Activated CD8-positive, alpha-beta memory T cell treated with anti-CD3 and anti-CD28 coated beads, Interleukin-2, amount 50 U/mL, for 24 hours (primary cell): ENCODE measurements around the gene WNT9A.
"Not testable (repeated sequence)": the region's sequence is repeated elsewhere in the genome, so short reads cannot be mapped to it uniquely, and the experiment has no call there.

Experiments used
- DNase-seq: peaks from one replicate; pipeline ENCODE4 v3.0.0-alpha.2; 2020; ENCODE audit errors: extremely low read depth

WNT9A gene

DNA sequence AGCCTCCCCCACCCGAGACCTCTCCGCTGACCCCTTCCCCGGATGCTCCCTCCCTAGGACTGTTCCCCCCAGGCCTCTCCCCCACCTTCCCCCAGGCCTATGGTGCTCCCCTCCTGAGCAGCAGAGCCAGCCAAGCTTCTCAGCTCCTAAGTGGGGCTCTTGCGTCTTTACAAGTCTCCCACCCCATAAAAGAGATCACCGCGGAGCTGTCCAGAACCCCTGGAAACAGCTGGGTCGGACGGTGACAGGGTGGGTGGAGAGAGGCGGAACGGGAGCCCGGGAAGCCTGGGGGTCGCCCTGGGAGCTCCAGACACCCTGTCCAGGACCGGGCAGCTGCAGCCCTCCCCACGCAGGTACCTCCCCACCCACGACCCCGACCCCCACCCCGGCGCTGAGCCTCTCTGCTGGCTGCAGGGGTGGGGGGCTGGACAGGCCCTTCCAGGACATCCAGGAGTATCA, 61.2 kb downstream of the WNT9A start:
- DNase-seq, result no peak

DNA sequence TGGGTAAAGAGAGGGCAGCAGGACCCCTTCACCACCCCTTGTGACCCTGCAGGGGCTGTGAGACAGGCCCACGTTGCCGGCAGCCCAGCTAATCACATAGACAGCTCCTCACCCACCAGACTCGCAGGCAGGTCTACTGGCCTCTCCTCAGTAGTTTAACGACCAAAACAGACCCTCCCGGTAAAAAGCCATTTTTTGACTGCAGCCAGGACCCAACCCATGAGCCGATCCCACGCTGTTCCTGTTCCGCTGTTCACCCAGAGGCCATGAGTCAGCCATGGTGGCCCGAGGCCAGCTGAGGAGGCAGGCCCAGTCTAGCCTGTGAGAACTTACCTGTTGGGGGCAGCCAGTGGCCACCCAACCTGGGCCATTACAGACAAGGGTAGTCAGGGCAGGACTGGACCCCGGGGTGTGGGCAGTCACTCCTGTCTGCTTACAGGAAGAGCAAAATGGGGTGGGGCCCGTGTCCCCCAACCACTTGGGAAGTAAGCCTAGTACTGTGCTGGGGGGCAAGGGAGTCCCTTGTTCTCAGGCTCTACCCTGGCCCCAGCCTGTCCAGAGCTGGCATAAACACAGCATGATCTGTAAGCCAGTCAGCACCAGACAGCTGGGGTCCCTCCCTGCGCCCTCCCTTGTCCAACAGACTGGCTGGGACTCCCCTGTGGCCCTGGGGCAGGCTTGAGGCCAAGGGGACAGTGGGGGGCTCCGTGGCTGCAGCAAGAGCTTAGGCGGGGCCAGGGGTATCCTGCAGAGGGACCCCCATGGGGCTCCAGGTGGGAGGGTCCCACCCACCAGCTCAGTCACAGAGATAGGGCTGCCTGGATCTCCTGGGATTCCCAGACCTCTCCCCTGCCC, 61.9 kb downstream of the WNT9A start:
- no peak for DNase-seq

DNA sequence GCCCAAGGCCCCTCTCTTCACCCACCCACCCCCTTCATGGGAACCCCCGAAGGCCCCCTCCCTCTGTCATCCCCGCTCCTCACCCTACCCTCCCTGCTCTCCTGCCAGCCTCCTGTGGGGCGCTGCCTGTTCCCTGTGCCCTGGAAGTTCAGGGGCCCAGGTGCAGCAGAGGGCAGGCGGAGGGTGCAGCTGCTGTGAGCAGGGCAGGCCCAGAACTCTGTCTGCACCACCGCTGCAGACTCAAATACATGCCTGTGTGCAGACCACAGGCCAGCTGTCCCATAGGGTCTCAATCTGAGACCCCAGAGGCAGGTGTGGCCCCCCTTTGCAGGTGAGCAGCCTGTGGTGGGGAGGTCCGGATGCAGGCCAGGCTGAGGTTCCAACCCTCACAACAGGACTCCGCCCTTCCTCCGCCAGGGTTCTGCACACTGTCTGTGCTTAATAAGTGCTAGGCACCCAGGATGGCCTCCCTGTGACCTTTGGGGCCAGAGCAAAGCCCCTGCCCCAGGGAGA, 62.5 kb downstream of the WNT9A start:
- no peak for DNase-seq

- DNase-seq, result no peak
Observed at GRCh38 chr1:227884370-227885134, 63.2 kb downstream of the WNT9A start.

DNA sequence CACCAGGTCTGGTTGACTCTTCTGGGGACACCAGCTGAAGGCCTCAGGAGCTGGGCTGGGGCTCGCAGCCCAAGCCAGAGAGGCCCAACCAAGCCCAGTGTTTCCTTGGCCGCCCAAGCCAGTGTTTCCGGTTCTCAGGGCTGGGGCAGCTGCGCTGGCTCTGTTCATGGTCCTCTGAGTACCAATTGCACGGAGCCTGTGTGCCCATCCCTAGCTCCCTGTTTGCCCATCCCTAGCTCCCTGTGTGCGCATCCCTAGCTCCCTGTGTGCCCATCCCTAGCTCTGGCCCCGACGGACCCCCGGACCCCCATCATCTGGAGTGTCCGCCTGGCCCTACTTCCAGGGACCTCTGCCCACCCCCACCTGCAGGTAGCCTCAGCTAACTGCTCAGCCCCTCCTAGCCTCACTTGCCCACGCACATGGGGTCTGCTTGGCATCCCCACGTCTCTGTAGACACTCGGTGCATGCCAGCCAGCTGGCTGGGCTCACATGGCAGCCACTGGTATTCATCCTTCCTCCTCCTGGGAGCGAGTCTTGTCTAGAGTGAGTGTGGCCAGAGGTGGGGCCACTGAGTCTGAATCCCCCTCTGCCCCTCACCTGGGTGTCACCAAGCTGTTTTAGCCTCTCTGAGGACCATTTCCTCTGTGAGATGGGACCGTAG, 64.0 kb downstream of the WNT9A start:
- DNase-seq, result no peak

GRCh38 chr1:227883073-227883520, 64.6 kb downstream of the WNT9A start:
- no peak for DNase-seq

DNA sequence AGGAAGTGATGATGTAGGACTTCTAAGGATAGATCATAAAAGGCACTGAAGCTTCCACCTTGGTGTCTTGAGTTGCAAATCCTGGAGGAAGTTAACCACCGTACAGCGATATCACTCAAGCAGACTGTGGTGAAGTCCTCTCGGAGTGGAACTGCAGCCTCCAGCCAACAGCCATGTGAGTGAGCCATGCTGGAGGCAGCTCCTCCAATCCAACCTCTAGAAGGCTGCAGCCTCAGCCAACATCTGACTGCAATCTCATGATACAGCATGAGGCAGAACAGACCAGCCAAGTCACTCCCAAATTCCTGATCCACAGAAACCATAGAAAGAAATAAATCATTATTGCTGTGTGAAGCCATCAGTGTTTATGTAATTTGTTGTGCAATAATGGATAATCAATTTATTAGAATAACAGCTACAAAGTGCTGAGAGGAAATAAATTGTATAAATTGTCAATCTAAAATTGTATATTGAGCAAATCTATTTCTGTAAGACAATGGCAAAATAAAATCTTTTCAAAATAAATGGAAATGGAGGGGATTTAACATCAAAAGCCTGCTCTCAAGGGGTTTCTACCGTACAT, 67.3 kb downstream of the WNT9A start:
- no peak for DNase-seq

GRCh38 chr1:227877810-227878209, 69.9 kb downstream of the WNT9A start:
- DNase-seq, result not testable (repeated sequence)

- DNase-seq, result not testable (repeated sequence)
Observed at GRCh38 chr1:227871892-227872291, 75.8 kb downstream of the WNT9A start.

GRCh38 chr1:227870366-227870765, 77.4 kb downstream of the WNT9A start:
- DNase-seq, result no peak

DNA sequence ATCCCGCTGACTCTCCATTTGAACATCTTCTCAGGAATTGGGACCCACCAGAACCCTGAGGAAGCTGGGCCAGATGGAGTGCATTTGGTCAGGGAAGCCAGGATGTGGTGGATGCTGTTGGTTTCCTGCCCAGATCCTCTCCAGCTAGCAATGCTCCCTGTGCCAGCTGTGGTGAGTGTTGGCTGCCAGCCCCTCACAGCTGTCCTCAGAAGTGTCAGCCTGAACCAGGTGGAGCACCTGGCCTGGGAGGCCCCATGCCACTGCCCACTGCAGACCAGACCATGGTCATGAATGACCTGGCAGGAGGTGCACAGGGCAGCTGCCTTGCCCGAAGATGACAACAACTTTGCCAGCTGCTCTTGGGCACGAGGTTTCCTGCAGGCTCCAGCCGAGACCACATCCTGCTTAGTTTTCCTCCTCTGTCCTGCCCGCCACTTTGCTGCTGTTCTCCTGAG, 77.9 kb downstream of the WNT9A start:
- DNase-seq, result no peak

- no peak for DNase-seq
Observed at GRCh38 chr1:227869279-227869842, 78.4 kb downstream of the WNT9A start.
